Upper lobe of left lung (tissue), 6 donors: ENCODE measurements around the gene RHBDF1. TPM values are rescaled to one million over a fixed set of nuclear protein-coding genes. Genes with fewer than 3 reads are reported as not detected.

ENCODE experiments used
- ATAC-seq, 2 donors: fragments of 200-7000 bp; cut with Tn5 transposase; one replicate each; pipeline ENCODE4 v1.9.1; 2022; ENCODE audit warnings: mild to moderate bottlenecking in 2 of 2, moderate library complexity in 2 of 2; ENCODE audit not compliant: low FRiP score in 2 of 2
- DNase-seq, 2 donors: peaks; one replicate each; pipeline ENCODE4 v3.0.0-alpha.2; 2019 to 2020
- H3K27ac ChIP-seq, 4 donors: fragments of 200-600 bp; sonication (generic); one replicate each; pipeline ENCODE4 v1.5.1; 2016 to 2019
- H3K27me3 ChIP-seq, 4 donors: fragments of 200-600 bp; sonication (generic); one replicate each; pipeline ENCODE4 v1.5.1; 2017 to 2019
- H3K36me3 ChIP-seq, 4 donors: fragments of 200-600 bp; sonication (generic); one replicate each; pipeline ENCODE4 v1.5.1; 2016 to 2019
- H3K4me1 ChIP-seq, 4 donors: fragments of 200-600 bp; sonication (generic); one replicate each; pipeline ENCODE4 v1.5.1; 2018 to 2019
- H3K4me3 ChIP-seq, 4 donors: fragments of 200-600 bp; sonication (generic); one replicate each; pipeline ENCODE4 v1.5.1; 2017 to 2019; ENCODE audit warnings: mild to moderate bottlenecking in 2 of 4, moderate library complexity in 1 of 4
- H3K9me3 ChIP-seq, 4 donors: fragments of 200-600 bp; sonication (generic); one replicate each; pipeline ENCODE4 v1.5.1; 2018 to 2019
- CTCF ChIP-seq, 6 experiments: fragments of 450-650 bp in 4 of 6; fragments of 200-600 bp in 2 of 6; sonication (generic) in 2 of 6; IDR thresholded peaks; one replicate each; pipeline ENCODE4 v1.5.1; 2016 to 2019; ENCODE audit warnings: antibody characterized with exemption in 6 of 6
- EP300 ChIP-seq, 4 donors: sonication (generic); formaldehyde crosslinking; IDR thresholded peaks; one replicate each; pipeline ENCODE4 v1.5.1; 2017; ENCODE audit warnings: antibody characterized with exemption in 4 of 4, control low read depth in 2 of 4
- POLR2A ChIP-seq, 4 donors: fragments of 450-650 bp; IDR thresholded peaks; one replicate each; pipeline ENCODE4 v1.5.1; 2016 to 2017; ENCODE audit warnings: antibody characterized with exemption in 4 of 4, mild to moderate bottlenecking in 2 of 4
- POLR2AphosphoS5 ChIP-seq, 2 donors: sonication (generic); formaldehyde crosslinking; IDR thresholded peaks; one replicate each; pipeline ENCODE4 v1.5.1; 2017; ENCODE audit warnings: antibody characterized with exemption in 2 of 2
- WGBS, 2 donors: methylation state at CpG; one replicate each; pipeline ENCODE4 v1.1.5; 2017 to 2018; 5-methylcytosine and 5-hydroxymethylcytosine counted together
- total RNA-seq, 6 donors: library from RNA; depleted of rRNA in 4 of 6; stranded (reverse); fragments of >200 nt in 4 of 6; gene quantifications; one replicate each; pipeline versions ENCODE4 v1.1.0 to v1.2.1, GENCODE V29; 2016 to 2021
- donor health status: DM: no; HTN: no; CAD: no; lungs with moderate emphysema.
- donor health status: DM: no; HTN: yes; CAD: no; lungs with severe emphysema.

Gene RHBDF1
- total RNA-seq, 6 donors from 2014 or later, result 24.4 to 110 (median 46.3) TPM

GRCh38 chr16:71540-72401 is 660 bp downstream of the RHBDF1 start:
- no peaks in the 10 kb centered on the region for H3K27me3 ChIP-seq
- peaks cover 51 to 82% (median 60%) of the 10 kb centered on the region in 4 donors for H3K4me1 ChIP-seq
- peak; percentile 88 to 89 for DNase-seq
- peak overlapping the region; percentile 87 to 98 (median 96) for H3K27ac ChIP-seq
- H3K4me3 ChIP-seq, result peak overlapping the region; percentile 59 to 89 (median 76)
- peak in 1 of 2 donors; percentile 64 for ATAC-seq
- no peaks in the 10 kb centered on the region for H3K36me3 ChIP-seq
- TF ChIP-seq EP300 (IDR thresholded peaks at IDR 0.05) (no peak), CTCF (IDR thresholded peaks at IDR 0.05) (peak in 1 of 6 experiments; percentile 7), POLR2AphosphoS5 (IDR thresholded peaks at IDR 0.05) (peak; percentile 35 to 85), POLR2A (IDR thresholded peaks at IDR 0.05) (peak in 2 of 4 donors; percentile 45 to 48)
- WGBS, 2 donors, result 22 to 27% methylated on average over 11 to 35 of the region's 57 CpGs
- H3K9me3 ChIP-seq, result no peaks in the 10 kb centered on the region

GRCh38 chr16:71210-71539 is 1.3 kb downstream of the RHBDF1 start:
- no peak for TF ChIP-seq POLR2AphosphoS5 (IDR thresholded peaks at IDR 0.05)
- no peak for TF ChIP-seq CTCF (IDR thresholded peaks at IDR 0.05)
- no peak for TF ChIP-seq POLR2A (IDR thresholded peaks at IDR 0.05)
- TF ChIP-seq EP300 (IDR thresholded peaks at IDR 0.05), result no peak
- WGBS, 2 donors, result 27 to 43% methylated on average over 2 to 4 of the region's 5 CpGs
- Histone ChIP-seq H3K27me3 (no peaks in the 10 kb centered on the region), H3K9me3 (no peaks in the 10 kb centered on the region), H3K27ac (peak overlapping the region; percentile 87 to 98 (median 96)), H3K4me1 (peaks cover 46 to 82% (median 57%) of the 10 kb centered on the region in 4 donors), H3K36me3 (no peaks in the 10 kb centered on the region), H3K4me3 (peak overlapping the region in 3 of 4 donors; percentile 59 to 89 (median 73))
- DNase-seq, result no peak
- no peak for ATAC-seq

GRCh38 chr16:69181-69580 is 3.2 kb downstream of the RHBDF1 start:
- no peak for TF ChIP-seq CTCF (IDR thresholded peaks at IDR 0.05)
- TF ChIP-seq POLR2AphosphoS5 (IDR thresholded peaks at IDR 0.05), result no peak
- TF ChIP-seq EP300 (IDR thresholded peaks at IDR 0.05), result no peak
- TF ChIP-seq POLR2A (IDR thresholded peaks at IDR 0.05), result no peak
- 82 to 85% methylated on average over 4 to 8 of the region's 8 CpGs for WGBS, 2 donors
- ATAC-seq (no peak), DNase-seq (no peak)
- Histone ChIP-seq H3K4me1 (peaks cover 38 to 75% (median 49%) of the 10 kb centered on the region in 4 donors), H3K27me3 (no peaks in the 10 kb centered on the region), H3K36me3 (peaks cover 0 to 11% (median 5%) of the 10 kb centered on the region in 4 donors), H3K9me3 (no peaks in the 10 kb centered on the region), H3K4me3 (no peak overlapping the region), H3K27ac (no peak overlapping the region)

GRCh38 chr16:67884-68789 is 4.3 kb downstream of the RHBDF1 start:
- ATAC-seq (no peak), DNase-seq (no peak)
- Histone ChIP-seq H3K9me3 (no peaks in the 10 kb centered on the region), H3K27me3 (no peaks in the 10 kb centered on the region), H3K4me1 (peaks cover 27 to 65% (median 40%) of the 10 kb centered on the region in 4 donors), H3K27ac (peak overlapping the region in 3 of 4 donors; percentile 21 to 42 (median 30)), H3K4me3 (no peak overlapping the region), H3K36me3 (peaks cover 0 to 21% (median 14%) of the 10 kb centered on the region in 4 donors)
- no peak for TF ChIP-seq EP300 (IDR thresholded peaks at IDR 0.05)
- no peak for TF ChIP-seq POLR2A (IDR thresholded peaks at IDR 0.05)
- TF ChIP-seq POLR2AphosphoS5 (IDR thresholded peaks at IDR 0.05), result no peak
- no peak for TF ChIP-seq CTCF (IDR thresholded peaks at IDR 0.05)
- WGBS, 2 donors, result 81 to 86% methylated on average over 14 to 21 of the region's 27 CpGs
